ENCODE data around the gene MYH9. TPM values are rescaled to one million over a fixed set of nuclear protein-coding genes. Genes with fewer than 3 reads are reported as not detected.
A peak's percentile ranks its signal among the peaks of the same experiment; 100 is the strongest.

MYH9 gene
- total RNA-seq, 8 experiments from 2014 or later = 10.0 to 119 (median 53.1) TPM

- in situ Hi-C loops (cut with MboI; ENCODE audit: low pct_unique_long_range_greater_than_20kb in 2 of 9, low sequenced_read_pairs in 9 of 9, unreplicated experiment in 9 of 9) = no loop called here
- H3K4me1 ChIP-seq (replicated peaks in 1 of 2) = peaks cover 6 to 34% of the 10 kb centered on the region in 2 donors
- H3K27ac ChIP-seq = no peak overlapping the region
- WGBS, 10 experiments = 58 to 100% (median 82%) methylated on average over 1 to 3 of the region's 7 CpGs; no CpG with 5 or more reads in 5 of the 10 experiments
- no peak for ATAC-seq (replicated peaks in 6 of 8)
- no peak overlapping the region for H3K4me3 ChIP-seq
Measured at GRCh38 chr22:36364255-36365019, 23.3 kb downstream of the MYH9 start.

GRCh38 chr22:36363349-36363981, 24.3 kb downstream of the MYH9 start:
- in situ Hi-C loops (cut with MboI; ENCODE audit: low pct_unique_long_range_greater_than_20kb in 2 of 9, low sequenced_read_pairs in 9 of 9, unreplicated experiment in 9 of 9) = no loop called here
- peak in 1 of 8 experiments; percentile 5 for ATAC-seq (replicated peaks in 6 of 8)
- Histone ChIP-seq H3K4me3 (no peak overlapping the region), H3K4me1 (replicated peaks in 1 of 2) (peaks cover 6 to 29% of the 10 kb centered on the region in 2 donors), H3K27ac (no peak overlapping the region)
- 63 to 100% (median 97%) methylated on average over 1 to 3 of the region's 4 CpGs; no CpG with 5 or more reads in 4 of the 10 experiments for WGBS, 10 experiments

DNA sequence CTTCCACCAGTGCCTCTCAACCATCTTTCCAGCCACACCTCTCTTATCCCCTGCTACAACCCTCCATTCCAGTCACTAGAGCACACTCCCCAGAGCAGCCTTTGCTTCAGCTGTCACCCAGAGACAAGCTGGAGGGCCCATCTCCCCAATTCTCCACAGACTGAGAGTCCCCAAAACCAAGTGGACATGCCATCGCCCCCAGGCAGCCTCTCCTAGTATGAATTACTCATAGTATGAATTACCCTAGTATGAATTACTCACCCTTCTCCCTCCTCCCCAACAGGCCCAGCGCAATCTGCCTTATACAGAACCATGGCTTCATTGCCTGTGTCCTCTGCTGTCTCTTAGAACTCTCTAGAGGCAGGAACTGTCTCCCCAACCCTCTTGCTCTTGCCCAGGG, 24.8 kb downstream of the MYH9 start:
- 60 to 100% (median 86%) methylated on average over 1 to 2 of the region's 2 CpGs; no CpG with 5 or more reads in 4 of the 10 experiments for WGBS, 10 experiments
- ATAC-seq (replicated peaks in 6 of 8) = peak in 2 of 8 experiments; percentile 30 to 33
- Histone ChIP-seq H3K27ac (no peak overlapping the region), H3K4me1 (replicated peaks in 1 of 2) (peaks cover 6 to 26% of the 10 kb centered on the region in 2 donors), H3K4me3 (no peak overlapping the region)
- in situ Hi-C loops (cut with MboI; ENCODE audit: low pct_unique_long_range_greater_than_20kb in 2 of 9, low sequenced_read_pairs in 9 of 9, unreplicated experiment in 9 of 9) = no loop called here

DNA sequence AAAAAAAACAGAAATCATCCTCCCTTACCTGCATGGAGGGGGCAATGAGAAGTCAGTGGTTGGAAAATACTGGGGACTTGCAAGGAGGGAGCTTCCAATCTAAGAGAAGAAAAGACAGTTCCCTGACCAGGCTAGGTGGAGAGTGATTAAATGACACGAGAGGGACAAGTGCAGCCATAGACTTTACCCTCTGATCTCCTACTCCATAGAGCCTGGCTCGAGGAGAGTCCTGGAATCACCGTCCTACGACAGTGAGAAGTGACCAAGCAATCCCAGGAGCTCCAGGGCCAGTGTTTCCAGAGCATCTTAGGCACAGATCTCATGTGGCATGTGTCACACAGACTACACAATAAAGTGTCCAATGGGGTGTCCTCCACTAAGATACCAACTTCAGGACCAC, 25.7 kb downstream of the MYH9 start:
- in situ Hi-C loops (cut with MboI; ENCODE audit: low pct_unique_long_range_greater_than_20kb in 2 of 9, low sequenced_read_pairs in 9 of 9, unreplicated experiment in 9 of 9) = no loop called here
- Histone ChIP-seq H3K4me3 (no peak overlapping the region), H3K27ac (no peak overlapping the region), H3K4me1 (replicated peaks in 1 of 2) (peaks cover 6 to 24% of the 10 kb centered on the region in 2 donors)
- no peak for ATAC-seq (replicated peaks in 6 of 8)
- 72 to 100% (median 92%) methylated on average over 2 to 4 of the region's 4 CpGs; no CpG with 5 or more reads in 6 of the 10 experiments for WGBS, 10 experiments

- H3K4me3 ChIP-seq = no peak overlapping the region
- in situ Hi-C loops (cut with MboI; ENCODE audit: low pct_unique_long_range_greater_than_20kb in 2 of 9, low sequenced_read_pairs in 9 of 9, unreplicated experiment in 9 of 9) = no loop called here
- peak in 1 of 8 experiments; percentile 28 for ATAC-seq (replicated peaks in 6 of 8)
- WGBS, 10 experiments = 67 to 100% (median 80%) methylated on average over 1 to 2 of the region's 5 CpGs; no CpG with 5 or more reads in 5 of the 10 experiments
- no peak overlapping the region for H3K27ac ChIP-seq
- peaks cover 0 to 12% of the 10 kb centered on the region in 2 donors for H3K4me1 ChIP-seq (replicated peaks in 1 of 2)
Measured at GRCh38 chr22:36360871-36361383, 26.8 kb downstream of the MYH9 start.

GRCh38 chr22:36360011-36360410, 27.8 kb downstream of the MYH9 start:
- no peak overlapping the region for H3K27ac ChIP-seq
- 68 to 100% (median 90%) methylated on average over 1 to 3 of the region's 3 CpGs; no CpG with 5 or more reads in 6 of the 10 experiments for WGBS, 10 experiments
- H3K4me1 ChIP-seq (replicated peaks in 1 of 2) = peaks cover 0 to 10% of the 10 kb centered on the region in 2 donors
- peak in 1 of 8 experiments; percentile 13 for ATAC-seq (replicated peaks in 6 of 8)
- no peak overlapping the region for H3K4me3 ChIP-seq
- in situ Hi-C loops (cut with MboI; ENCODE audit: low pct_unique_long_range_greater_than_20kb in 2 of 9, low sequenced_read_pairs in 9 of 9, unreplicated experiment in 9 of 9) = no loop called here

- in situ Hi-C loops (cut with MboI; ENCODE audit: low pct_unique_long_range_greater_than_20kb in 2 of 9, low sequenced_read_pairs in 9 of 9, unreplicated experiment in 9 of 9) = no loop called here
- ATAC-seq (replicated peaks in 6 of 8) = no peak
- 40 to 100% (median 93%) methylated on average over 1 to 3 of the region's 3 CpGs; no CpG with 5 or more reads in 5 of the 10 experiments for WGBS, 10 experiments
- Histone ChIP-seq H3K4me1 (replicated peaks in 1 of 2) (peaks cover 0 to 11% of the 10 kb centered on the region in 2 donors), H3K27ac (no peak overlapping the region), H3K4me3 (no peak overlapping the region)
Measured at GRCh38 chr22:36359470-36359996, 28.2 kb downstream of the MYH9 start.

DNA sequence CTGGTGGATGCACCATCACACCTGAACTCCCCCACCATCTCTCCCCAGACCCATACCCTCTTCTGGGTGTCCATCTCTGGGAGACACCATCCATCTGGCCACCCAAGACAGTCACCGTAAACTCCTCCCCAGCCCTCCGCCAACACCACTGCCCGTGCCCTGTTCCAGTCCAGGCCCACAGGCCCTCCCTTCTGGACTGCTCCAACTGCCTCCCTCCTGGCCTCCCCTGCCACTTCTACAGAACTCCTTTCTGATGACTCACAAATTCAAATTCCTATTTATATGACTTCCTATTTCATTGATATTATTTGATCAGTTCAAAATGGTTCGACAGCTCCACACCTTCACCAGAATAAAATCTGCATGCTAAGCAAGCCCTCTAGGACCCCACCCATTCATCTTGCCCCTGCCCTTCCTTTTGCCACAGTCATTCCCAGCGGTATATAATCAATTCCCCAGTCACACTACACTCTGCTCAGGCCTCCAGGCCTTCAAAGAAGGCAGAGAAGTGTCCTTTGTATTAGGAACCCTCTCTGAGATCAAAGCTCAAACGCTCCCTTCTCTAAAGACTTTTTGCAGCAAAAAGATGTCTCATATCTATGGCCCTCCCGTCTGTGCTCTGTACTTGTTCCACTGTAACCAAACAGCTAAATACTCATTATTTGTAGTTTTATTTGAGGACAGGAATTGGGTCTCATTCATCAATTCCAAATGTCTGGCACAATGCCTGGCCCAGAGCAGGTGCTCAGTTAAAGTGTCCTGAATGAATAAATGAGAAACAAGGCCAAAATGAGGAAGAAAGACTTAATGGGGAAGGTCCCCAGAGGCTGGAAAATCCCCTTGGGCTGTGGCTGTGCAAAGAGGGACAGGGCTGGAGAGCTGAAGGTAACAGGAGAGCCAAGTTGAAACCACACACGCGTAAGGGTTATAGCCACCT, 29.0 kb downstream of the MYH9 start:
- peaks cover 0 to 11% of the 10 kb centered on the region in 2 donors for H3K4me1 ChIP-seq (replicated peaks in 1 of 2)
- 0 to 84% (median 65%) methylated on average over 1 to 6 of the region's 9 CpGs; no CpG with 5 or more reads in 2 of the 10 experiments for WGBS, 10 experiments
- peak in 5 of 8 experiments; percentile 23 to 60 (median 27) for ATAC-seq (replicated peaks in 6 of 8)
- no peak overlapping the region for H3K4me3 ChIP-seq
- no peak overlapping the region for H3K27ac ChIP-seq
- in situ Hi-C loops (cut with MboI; ENCODE audit: low pct_unique_long_range_greater_than_20kb in 2 of 9, low sequenced_read_pairs in 9 of 9, unreplicated experiment in 9 of 9) = no loop called here

DNA sequence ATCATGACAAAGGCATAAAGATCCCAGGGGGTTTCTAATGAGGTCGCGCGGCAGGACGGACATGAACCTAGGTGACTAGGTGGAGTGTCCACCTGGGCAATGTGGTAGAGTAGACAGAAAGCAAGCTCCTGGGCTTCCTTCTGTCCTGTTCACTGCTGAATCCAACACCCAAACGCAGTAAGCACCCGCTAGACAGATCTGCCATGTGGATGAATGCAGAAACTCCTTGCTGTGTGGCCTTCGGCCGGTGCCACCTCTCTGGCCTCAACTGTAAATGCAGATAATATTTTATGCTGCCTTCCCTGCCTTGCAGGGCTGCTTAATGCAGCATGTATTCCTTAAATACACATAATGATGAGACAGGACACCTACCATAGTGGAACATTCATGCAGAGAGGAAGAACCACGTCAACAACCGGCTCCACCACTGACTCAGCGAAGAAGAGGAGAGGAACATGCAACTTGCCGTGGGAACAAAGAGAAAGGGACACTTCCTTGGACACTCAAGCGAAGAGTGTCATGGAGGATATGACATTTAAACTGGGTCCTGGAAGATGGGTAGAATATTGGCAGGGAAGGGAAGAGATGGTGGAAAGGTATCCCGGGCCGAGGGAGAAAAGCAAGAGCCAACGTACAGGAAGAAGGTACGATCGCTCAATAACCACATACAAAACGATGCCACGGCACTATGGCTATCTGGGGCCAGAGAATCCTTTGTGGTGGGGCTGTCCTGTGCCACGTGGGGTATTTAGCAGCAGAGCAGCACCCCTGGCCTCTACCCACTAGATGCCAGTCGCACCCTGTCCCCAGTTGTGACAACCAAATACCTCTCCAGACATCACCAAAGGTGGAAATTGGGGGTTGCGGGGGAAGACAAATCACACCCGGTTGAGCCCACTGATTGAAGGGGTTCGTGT, 30.8 kb downstream of the MYH9 start:
- 70 to 100% (median 88%) methylated on average over 1 to 14 of the region's 25 CpGs; no CpG with 5 or more reads in 1 of the 10 experiments for WGBS, 10 experiments
- no peak for ATAC-seq (replicated peaks in 6 of 8)
- peaks cover 4 to 23% of the 10 kb centered on the region in 2 donors for H3K4me1 ChIP-seq (replicated peaks in 1 of 2)

DNA sequence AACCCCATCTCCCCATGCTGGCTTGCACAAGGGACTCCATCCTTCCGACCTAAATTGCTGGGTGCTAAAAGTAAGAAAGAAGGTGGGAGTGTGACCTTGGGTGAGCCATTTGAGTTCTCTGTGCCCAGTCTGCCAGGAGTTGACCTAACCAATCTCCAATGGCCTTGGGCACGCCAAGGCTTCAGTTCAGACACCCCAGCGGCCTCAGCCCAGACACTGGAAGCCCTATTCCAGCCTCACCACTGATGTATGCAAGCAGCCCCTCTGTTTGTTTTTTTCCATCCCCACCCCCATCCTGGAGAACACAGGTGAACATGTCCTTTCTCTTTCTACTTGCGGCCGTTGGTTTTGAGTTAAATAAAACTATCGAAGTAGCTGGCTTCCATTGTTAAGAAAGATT, 31.9 kb downstream of the MYH9 start:
- Histone ChIP-seq H3K4me3 (no peak overlapping the region), H3K4me1 (replicated peaks in 1 of 2) (peaks cover 4 to 30% of the 10 kb centered on the region in 2 donors)
- WGBS, 10 experiments = 96 to 100% (median 96%) methylated on average over 1 to 4 of the region's 6 CpGs; no CpG with 5 or more reads in 7 of the 10 experiments

More for the DNA sequence above, 30.8 kb downstream of the MYH9 start:
- in situ Hi-C loops (cut with MboI; ENCODE audit: low pct_unique_long_range_greater_than_20kb in 2 of 9, low sequenced_read_pairs in 9 of 9, unreplicated experiment in 9 of 9) = no loop called here
- Histone ChIP-seq H3K27ac (no peak overlapping the region), H3K4me3 (no peak overlapping the region)

DNA sequence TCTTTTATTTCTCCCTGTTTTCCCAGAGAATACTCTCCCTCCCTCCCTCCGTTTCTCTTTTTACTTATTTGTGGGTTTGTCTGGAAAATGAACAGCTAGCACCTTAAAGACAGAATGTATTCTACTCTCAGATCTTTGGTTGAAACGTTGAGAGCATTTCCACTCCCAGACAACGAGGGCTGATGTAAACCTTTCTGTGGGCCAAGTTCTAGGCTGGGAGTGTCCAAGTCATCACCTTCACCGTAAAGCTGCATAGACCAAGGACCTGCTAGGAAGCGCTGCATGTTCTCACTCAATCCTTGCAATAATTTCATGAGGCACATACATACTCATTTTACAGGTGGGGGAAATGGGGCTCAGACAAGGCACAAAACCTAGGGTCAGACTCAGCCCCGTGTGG, 32.4 kb downstream of the MYH9 start:
- Histone ChIP-seq H3K4me1 (replicated peaks in 1 of 2) (peaks cover 4 to 34% of the 10 kb centered on the region in 2 donors), H3K4me3 (no peak overlapping the region), H3K27ac (no peak overlapping the region)
- in situ Hi-C loops (cut with MboI; ENCODE audit: low pct_unique_long_range_greater_than_20kb in 2 of 9, low sequenced_read_pairs in 9 of 9, unreplicated experiment in 9 of 9) = no loop called here
- no peak for ATAC-seq (replicated peaks in 6 of 8)
- 39 to 100% (median 57%) methylated on average over 1 to 5 of the region's 6 CpGs for WGBS, 10 experiments

More for the DNA sequence above, 31.9 kb downstream of the MYH9 start:
- H3K27ac ChIP-seq = no peak overlapping the region
- ATAC-seq (replicated peaks in 6 of 8) = no peak
- in situ Hi-C loops (cut with MboI; ENCODE audit: low pct_unique_long_range_greater_than_20kb in 2 of 9, low sequenced_read_pairs in 9 of 9, unreplicated experiment in 9 of 9) = no loop called here

All from motor neuron (in vitro differentiated cells).